GM12865 (cell line): ENCODE measurements around the gene APOO.
A peak's percentile ranks its signal among the peaks of the same experiment; 100 is the strongest.

ENCODE experiments used
- DNase-seq: peaks from one replicate; pipeline ENCODE4 v3.0.0; 2010; ENCODE audit warnings: low read depth
- H3K4me3 ChIP-seq: 2 replicates; pipeline ENCODE4 v1.5.1; 2011; ENCODE audit warnings: mild to moderate bottlenecking, low read depth, low read length, control low read depth
- TF ChIP-seq, protein P1 (sequence below): IDR thresholded peaks from 2 replicates; pipeline ENCODE4 v1.5.1; 2011; ENCODE audit warnings: low read length, control low read depth, low read depth, inconsistent platforms; ENCODE audit not compliant: insufficient read depth; ENCODE audit errors: missing control alignments

The APOO gene

DNA sequence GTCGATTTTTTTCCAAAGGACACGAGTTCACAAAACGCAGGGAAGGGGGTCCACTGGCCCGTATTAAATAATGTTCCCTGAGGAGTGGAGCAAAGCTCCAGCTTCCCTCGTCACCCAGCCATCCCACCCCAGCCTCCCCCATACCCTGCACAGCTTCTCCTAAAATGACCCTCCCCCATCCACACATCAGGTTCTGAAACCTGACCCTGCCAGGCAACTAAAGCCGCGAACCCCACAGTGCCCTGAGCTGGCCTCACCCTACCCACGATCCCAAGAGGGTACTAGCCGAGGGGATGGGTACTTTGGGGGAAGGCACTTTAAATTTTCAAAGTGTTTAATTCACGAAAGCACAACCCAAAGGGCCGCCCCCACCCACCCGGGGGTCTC, 634 bp downstream of the APOO start:
- peak; percentile 32 for DNase-seq
- peak overlapping the region; percentile 87 for H3K4me3 ChIP-seq
- TF ChIP-seq, protein P1, sequence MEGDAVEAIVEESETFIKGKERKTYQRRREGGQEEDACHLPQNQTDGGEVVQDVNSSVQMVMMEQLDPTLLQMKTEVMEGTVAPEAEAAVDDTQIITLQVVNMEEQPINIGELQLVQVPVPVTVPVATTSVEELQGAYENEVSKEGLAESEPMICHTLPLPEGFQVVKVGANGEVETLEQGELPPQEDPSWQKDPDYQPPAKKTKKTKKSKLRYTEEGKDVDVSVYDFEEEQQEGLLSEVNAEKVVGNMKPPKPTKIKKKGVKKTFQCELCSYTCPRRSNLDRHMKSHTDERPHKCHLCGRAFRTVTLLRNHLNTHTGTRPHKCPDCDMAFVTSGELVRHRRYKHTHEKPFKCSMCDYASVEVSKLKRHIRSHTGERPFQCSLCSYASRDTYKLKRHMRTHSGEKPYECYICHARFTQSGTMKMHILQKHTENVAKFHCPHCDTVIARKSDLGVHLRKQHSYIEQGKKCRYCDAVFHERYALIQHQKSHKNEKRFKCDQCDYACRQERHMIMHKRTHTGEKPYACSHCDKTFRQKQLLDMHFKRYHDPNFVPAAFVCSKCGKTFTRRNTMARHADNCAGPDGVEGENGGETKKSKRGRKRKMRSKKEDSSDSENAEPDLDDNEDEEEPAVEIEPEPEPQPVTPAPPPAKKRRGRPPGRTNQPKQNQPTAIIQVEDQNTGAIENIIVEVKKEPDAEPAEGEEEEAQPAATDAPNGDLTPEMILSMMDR, result no peak

DNA sequence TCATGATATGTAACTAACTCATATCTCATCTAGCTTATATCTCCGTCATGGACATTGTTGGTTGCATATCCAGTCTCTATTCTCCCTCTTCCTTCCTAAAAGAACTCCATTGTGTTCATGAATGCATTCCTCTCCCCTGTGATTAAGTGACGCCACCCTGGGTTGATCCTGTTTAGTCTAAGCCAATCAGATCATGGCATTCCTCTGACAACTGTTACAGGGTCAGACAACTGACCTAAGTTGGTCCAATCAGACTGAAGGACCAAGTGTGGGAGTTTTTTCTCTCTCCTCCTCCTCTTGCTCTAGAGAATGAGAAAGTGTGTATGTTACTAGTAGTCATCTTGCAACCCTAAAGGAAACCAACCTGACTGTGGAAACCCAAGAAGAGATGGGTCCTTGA, 3.6 kb downstream of the APOO start:
- H3K4me3 ChIP-seq, result no peak overlapping the region
- DNase-seq, result peak; percentile 36
- TF ChIP-seq, protein P1, result no peak

DNA sequence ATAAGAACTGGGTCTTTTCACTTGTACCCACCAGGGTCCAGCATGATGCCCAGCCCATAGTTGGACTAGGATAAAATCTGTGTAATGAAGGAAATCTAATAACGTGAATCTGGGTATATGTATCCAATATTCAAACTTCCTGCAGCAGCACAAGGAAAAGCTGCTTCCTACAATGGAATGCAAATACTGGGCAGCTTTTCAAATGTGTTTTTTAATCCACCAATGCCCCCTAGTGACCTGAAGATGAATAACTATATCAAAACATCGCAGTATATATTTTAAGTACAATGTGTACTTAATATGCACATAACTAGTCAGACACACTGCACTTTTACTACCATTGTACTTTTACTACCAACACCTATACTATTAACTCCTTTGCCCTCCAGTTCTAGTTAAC, 5.3 kb downstream of the APOO start:
- peak; percentile 49 for DNase-seq

DNA sequence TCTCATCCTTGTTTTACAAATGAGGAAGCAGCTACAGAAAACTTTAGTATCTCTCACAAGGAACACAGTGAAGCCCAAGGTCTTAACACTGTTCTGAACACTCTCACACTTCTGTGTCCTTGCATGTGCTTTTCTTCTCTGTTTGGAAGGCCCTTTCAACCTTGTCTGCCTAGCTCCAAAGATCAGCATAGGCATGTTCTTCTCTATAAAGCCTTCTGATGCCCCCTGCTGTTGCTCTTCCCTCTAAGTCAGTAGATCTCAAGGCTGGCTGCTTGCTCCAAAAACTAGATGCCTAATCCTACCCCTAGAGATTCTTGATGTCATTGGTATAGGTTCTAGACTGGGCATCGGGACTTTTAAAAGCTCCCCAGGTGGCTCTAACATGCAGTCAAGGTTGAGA, 5.9 kb downstream of the APOO start:
- no peak overlapping the region for H3K4me3 ChIP-seq
- TF ChIP-seq, protein P1, result peak; percentile 33
- peak; percentile 77 for DNase-seq

More for the DNA sequence above, 5.3 kb downstream of the APOO start:
- no peak overlapping the region for H3K4me3 ChIP-seq
- TF ChIP-seq, protein P1, result peak; percentile 15

DNA sequence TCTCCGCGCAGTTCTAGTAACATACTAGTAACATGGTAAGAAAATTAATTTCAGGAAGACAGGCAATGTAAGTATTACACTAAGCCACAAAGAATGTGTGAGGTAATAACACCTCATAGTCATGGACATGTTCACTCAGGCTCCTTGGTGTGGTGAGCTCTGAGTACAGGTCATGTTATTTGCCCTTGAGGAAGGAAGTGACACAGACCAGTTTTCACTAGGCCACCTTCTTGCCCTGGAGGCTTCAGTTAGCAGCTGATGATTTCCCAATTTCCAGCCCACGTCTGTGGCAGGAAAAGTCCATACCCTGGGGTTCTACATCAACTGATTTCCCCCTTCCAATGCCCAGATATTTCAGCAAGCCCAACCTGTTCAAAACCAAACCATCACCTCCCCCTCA, 6.7 kb downstream of the APOO start:
- peak; percentile 46 for DNase-seq
- TF ChIP-seq, protein P1, result no peak
- H3K4me3 ChIP-seq, result no peak overlapping the region

DNA sequence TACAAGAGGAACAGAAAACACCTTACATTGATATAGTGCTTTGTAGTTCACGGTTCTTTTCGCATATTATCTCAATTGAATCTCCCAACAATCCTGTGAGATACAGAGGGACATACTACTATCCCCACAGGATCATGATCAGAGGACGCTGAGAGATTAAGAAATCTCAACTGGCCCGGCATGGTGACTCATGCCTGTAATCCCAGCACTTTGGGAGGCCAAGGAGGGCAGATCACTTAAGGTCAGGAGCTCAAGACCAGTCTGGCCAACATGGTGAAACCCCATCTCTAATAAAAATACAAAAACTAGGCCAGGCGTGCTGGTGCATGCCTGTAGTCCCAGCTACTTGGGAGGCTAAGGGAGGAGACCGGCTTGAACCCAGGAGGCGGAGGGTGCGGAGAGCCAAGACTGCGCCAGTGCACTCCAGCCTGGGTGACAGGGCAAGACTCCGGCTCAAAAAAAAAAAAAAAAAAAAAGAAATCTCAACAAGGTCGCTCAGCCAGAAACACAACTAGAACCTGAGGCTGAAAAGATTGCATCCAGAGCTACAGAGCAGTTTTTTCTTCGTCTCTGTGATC, 7.4 kb downstream of the APOO start:
- DNase-seq, result no peak
- TF ChIP-seq, protein P1, result no peak
- H3K4me3 ChIP-seq, result no peak overlapping the region

DNA sequence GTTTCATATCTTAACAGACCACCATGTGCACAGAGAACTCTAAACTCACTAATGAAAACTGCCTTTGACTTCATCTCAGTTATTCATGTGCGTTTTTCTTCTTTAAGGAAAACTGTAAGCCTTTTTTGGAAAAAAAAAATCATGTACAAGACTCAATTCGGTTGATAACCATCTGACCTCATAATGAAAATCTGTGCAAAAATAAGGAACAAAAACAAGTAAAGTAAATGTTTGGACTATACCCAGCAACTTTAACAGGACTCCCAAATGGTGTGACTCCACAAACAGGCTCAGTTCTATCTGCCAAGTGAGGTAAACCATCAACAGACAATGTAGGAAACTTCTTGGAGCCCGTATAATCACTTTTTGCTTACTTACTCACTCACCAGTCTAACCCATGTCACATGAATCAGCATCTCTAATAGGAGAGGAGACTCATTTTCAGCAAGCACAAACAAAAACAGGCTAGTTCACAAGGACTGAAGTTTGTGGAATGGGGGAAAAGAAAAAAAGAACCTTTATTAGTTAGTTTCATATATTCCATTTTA, 9.3 kb downstream of the APOO start:
- TF ChIP-seq, protein P1, result no peak
- no peak overlapping the region for H3K4me3 ChIP-seq
- DNase-seq, result no peak
